GM18511 (cell line): ENCODE measurements around the gene TENM4.

Experiments used
- ATAC-seq: cut with Tn5 transposase; IDR thresholded peaks from one replicate; pipeline ENCODE4 v1.9.1; 2021; ENCODE audit warnings: mild to moderate bottlenecking, moderate library complexity; ENCODE audit not compliant: unreplicated experiment

The TENM4 gene

GRCh38 chr11:78954696-78955095 lies 486.1 kb downstream of the TENM4 start:
- ATAC-seq, result no peak

DNA sequence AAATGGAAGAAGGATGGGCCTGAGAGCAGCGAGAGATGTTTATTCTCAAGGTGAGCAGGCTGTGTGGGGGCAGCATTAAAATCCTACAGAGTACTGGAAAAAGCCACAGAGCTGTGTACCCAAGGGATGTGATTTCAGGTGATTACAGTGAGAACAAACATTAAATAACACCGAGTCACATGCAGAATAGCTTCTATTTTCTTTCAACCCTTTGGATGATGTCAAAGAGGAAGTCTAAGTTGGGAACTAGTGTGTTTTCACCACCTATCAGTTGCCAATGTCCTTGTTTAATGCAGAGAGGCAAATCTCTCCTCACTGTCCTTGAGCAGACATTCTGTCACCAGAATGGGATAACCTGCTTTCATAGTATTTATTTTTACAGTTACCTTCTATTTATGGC lies 486.6 kb downstream of the TENM4 start:
- ATAC-seq, result no peak

- ATAC-seq, result no peak
These were observed 487.9 kb downstream of the TENM4 start for GRCh38 chr11:78952890-78953289.

- ATAC-seq, result no peak
These were observed 488.7 kb downstream of the TENM4 start for GRCh38 chr11:78952175-78952574.

DNA sequence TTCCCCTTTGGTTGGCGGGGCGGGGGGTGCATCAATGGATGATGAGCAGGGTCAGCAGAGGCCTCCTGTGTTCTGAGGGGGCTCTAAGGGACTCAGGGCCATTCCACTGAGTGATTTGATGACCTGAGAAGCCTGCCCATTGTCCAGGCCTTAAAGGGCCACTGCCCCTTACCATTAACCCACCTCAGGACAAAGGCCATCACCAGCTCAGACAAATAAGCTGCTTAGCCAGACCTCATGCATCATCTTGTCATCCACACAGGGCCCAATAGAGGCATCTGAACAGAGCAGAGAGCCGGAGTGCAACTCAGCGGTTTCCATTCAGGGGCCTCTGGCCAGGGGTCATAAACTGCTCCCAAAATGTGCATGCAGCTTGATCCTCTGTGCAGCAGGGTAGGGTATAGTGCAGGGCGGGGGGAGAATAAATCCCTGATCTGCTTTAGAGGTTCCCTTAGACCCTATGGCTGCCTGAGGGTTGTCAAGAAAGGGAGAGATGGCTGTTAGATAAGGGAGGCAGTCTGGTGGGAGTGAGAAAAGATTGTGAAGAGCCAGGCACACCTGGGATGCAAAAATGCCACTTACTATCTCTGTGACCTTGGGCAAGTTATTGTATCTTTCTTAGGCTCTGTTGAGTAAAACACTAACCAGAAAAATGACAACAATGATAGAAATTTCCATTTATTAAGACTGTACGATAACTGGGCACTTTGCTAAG lies 490.7 kb downstream of the TENM4 start:
- no peak for ATAC-seq

DNA sequence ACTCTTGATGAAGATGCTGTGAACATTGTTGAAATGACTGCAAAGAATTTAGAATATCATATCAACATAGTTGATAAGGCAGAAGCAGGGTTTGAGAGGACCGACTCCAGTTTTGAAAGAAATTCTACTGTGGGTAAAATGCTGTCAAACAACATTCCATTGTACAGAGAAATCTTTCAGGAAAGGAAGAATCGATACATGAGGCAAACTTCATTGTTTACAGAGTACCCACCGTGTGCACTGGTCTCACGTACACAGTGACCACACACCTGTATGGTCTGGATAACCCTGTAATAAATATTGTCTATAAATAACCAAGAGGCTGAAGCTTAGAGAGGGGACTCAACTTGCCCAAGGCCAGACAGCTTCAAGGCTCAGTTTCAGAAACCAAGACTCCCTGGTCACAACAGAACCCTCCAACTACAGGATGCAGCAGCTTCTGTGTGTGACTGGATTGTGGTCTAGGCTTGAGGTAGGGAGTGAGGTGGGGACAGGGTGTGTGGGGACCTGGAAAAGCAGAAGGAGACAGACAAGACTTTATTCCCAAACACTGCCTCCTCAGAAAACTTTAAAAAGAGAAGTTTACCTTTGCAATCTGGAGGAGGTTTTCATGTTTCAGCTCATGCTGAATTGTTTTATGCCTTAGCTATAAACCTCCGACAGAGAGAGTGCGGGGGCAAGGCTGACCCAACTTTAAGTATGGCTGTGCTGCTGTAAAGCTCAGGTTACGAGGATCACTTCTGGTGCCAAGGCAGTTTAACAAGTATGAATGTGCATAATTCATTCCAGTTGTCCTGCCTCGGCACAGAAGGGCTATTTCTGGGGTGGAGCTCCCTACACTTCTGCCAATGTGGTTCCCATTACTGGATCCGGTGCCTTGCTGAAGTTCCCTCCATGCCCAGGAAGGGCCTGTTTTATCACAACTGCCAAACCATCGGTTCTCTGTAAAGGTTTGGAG lies 493.6 kb downstream of the TENM4 start:
- ATAC-seq, result no peak

DNA sequence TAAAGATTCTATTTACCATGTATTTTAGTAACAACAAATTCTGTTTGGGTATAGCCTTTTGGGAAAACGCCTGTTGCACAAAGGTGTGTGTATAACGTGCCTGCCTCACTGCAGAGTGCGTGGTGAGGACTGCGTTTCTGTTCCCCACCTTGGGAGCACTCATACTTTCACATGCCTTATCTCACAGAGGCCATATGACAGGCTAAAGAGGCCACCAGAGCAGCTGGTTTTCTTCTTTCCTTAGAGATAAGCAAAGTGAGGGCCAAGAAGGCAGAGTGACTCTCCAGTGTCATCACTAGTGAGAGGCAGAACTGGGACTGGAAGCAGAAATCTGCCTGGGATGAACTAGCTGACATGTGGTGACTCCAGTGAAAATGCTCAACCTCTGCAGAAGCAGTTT lies 497.0 kb downstream of the TENM4 start:
- ATAC-seq, result no peak

DNA sequence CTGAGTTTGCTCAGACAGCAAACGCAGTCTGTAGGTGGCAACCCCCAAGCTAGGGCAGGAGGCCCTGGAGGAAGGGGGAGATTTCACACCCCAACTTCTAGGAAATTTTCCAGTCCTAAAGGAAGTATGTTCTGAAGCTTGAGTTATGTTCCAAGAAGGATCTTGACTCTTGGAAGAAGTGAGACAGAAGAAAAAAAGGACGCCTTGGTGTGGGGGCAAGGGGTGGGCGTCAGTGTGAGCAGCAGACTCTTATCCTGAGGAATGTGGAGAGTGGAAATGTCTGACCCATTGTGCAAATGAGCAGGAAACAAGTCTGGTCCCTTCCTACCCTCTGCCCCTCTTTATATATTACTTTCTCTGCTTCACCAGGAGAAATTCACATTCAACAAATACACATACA lies 497.7 kb downstream of the TENM4 start:
- ATAC-seq, result no peak

DNA sequence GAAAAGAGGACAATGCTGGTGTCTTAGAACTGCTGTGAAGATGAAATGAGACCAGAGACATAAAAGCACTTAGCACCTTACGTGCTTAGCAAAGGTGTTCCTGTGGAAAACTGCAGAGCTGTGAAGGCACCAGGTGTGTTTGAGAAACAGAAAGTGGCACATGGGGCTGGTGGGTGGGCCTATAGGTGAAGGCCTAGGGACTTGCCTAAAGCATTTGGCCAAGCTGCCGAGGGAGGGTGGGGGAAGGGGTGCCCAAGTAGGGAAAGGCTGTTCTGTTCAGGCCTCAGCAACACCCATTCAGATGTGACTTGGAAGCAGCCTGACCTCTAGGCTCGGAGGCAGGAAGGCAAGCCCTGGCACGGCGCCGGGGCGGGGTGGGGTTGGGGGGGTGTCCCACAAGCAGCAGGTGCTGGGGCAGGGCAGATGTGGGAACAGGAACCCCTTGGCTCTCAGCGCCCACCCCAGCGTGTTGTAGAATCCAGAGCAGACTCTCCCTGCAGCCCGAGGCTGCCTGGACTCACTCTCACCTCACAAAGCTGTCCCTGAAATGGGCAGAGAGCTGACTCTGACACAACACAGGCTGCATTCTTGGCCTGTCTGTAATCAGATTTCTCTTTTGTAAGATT lies 499.5 kb downstream of the TENM4 start:
- ATAC-seq, result no peak

DNA sequence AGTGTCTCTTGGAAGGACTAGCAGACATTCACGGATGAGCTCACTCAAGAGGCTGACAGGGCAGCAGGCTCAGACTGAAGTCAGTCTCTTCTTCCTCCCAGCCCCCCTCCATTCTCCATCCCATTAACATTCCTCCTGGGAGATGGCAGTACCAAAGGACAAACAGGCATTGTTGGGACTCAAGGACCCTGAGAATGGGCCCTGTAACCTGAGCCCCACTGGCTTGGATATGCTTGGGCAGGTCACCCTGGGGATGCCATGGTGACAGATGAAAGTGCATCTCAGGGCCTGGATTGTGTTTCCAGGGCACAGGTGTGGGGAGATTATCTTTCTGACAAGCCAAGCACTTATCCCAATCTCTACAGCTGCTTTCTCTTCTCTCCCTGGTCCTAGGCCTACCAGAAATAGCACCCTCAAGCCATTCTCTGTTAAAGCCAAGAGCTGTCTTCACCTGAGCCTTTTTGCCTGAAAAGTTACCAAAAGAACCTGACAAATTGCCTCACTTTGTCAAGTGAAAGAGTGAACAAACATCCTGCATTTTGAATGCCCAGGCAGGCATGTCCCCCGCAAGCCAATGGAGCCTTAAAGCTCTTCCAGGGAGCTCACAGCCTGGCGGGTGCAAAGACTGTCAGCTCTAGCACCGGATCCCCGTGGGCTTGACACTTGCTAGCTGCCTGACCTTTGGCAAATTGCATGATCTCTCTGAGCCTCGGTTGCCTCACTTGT lies 500.2 kb downstream of the TENM4 start:
- ATAC-seq, result no peak

- no peak for ATAC-seq
These were observed 501.9 kb downstream of the TENM4 start for GRCh38 chr11:78938971-78939370.

DNA sequence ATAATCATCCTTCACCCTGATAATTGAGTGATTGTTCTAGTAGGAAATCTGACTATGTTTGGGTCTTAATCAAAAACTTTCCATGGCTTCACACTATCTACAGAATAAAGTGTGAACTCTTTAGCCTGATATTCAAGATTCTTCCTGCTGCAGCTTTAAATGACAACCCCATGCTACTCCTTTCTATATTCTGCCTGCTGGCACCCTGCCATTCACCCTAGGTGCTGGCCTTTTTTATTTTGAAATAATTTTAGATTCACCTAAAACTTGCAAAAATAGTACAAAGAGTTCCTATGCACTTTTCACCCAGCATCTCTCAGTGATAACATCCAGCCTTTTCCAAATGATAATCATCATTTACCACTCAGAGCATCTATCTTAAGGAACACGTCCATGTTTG lies 502.8 kb downstream of the TENM4 start:
- ATAC-seq, result no peak

- no peak for ATAC-seq
These were observed 505.3 kb downstream of the TENM4 start for GRCh38 chr11:78935398-78936068.

GRCh38 chr11:78933350-78933749 lies 507.5 kb downstream of the TENM4 start:
- ATAC-seq, result no peak

DNA sequence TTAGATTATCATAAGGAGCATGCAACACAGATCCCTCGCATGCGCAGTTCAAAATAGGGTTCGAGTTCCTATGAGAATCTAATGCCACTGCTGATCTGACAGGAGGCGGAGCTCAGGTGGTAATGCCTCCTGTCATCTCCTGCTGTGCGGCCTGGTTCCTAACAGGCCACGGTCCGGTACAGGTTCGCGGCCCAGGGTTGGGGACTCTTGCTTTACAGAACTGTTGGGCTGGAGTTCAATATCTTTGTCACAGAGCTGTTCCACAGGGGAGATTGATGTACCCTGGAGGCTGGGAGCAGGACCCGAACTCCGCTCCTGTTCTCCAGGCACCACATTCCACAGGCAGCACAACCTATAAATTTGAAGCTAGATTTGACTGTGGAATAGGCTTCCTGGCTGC lies 508.1 kb downstream of the TENM4 start:
- no peak for ATAC-seq

- no peak for ATAC-seq
These were observed 508.9 kb downstream of the TENM4 start for GRCh38 chr11:78931891-78932290.

DNA sequence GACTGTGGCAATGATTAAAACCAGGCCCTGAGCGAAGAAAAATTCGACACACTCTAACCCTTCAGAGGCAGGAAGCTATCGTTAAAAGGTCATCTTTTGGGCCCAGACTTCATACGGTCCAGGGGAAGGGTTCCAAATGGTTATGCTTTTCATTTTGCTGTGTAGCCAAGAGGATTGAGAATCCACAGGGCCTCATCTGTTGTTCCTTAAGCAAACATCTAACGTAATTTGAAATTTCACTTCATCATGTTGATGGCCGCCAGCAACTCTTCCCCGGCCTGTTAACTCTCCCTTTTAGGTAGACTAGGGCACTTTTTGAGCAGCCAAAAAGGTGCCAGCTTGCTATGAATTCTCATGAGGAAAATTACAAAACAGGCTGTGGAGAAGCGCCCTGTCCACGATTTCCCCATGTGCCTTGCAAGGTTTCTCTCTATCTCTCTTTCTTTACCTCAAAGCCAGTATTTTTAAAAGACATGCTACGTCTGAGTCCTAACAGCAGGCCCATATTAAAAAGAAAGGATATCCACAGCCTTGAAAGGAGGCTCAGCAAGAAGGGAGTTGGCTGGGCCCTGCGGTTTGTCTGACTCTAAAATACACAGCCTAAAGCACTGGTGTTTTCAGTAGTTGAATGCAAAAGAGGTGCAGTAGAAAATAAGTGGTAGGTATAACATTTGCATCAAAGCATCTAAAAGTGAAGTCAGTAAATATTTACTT lies 509.9 kb downstream of the TENM4 start:
- no peak for ATAC-seq

GRCh38 chr11:78929906-78930220 lies 511.0 kb downstream of the TENM4 start:
- no peak for ATAC-seq

GRCh38 chr11:78929207-78929905 lies 511.5 kb downstream of the TENM4 start:
- no peak for ATAC-seq
